ENCODE data around the gene ATP2C2. TPM values are rescaled to one million over a fixed set of nuclear protein-coding genes. Genes with fewer than 3 reads are reported as not detected.

ATP2C2 gene
- total RNA-seq, 1 experiment from 2014 or later: 4.0 TPM

- H3K79me2 ChIP-seq (ENCODE audit: insufficient read depth, low read length): no peaks in the 10 kb centered on the region
- H3K4ac ChIP-seq (ENCODE audit: low read depth, low read length): no peak overlapping the region
- TF ChIP-seq CTCF (conservative IDR thresholded peaks at IDR 0.05): no peak
- H2BK12ac ChIP-seq (ENCODE audit: insufficient read length, low read depth, low read length): no peak overlapping the region
- DNase-seq: peak; percentile 10
- no peak overlapping the region for H2BK20ac ChIP-seq (ENCODE audit: low read depth, low read length, poor library complexity, severe bottlenecking)
- H3K27me3 ChIP-seq (ENCODE audit: insufficient read depth, low read length): no peaks in the 10 kb centered on the region
- H2BK15ac ChIP-seq (ENCODE audit: low read depth, low read length): no peak overlapping the region
- no peaks in the 10 kb centered on the region for H3K79me1 ChIP-seq (ENCODE audit: insufficient read depth, low read depth, low read length, poor library complexity, severe bottlenecking)
- no peaks in the 10 kb centered on the region; a peak in 1 of 5 replicates for H3K9me3 Mint-ChIP-seq
- WGBS (ENCODE audit: extremely low coverage, insufficient read length, low lambda C conversion rate): no CpG with 5 or more reads among the region's 2 CpGs
- no peaks in the 10 kb centered on the region for H3K4me1 ChIP-seq (ENCODE audit: insufficient read depth, low read length)
- H4K20me1 ChIP-seq (ENCODE audit: control insufficient read depth, insufficient read depth, insufficient read length): no peaks in the 10 kb centered on the region
- H3K36me3 Mint-ChIP-seq (ENCODE audit: insufficient read depth in 1 of 3, low read depth in 3 of 3): peaks cover 2 to 18% (median 5%) of the 10 kb centered on the region in 3 experiments; a peak in 4 of 7 replicates
- no peak overlapping the region for H3K4me2 ChIP-seq (ENCODE audit: insufficient read depth, insufficient read length, low read length)
- H3K27me3 Mint-ChIP-seq (ENCODE audit: low read depth): no peaks in the 10 kb centered on the region
- H3T11ph ChIP-seq (ENCODE audit: low read length): no peak overlapping the region
- no peaks in the 10 kb centered on the region for H3K9me3 ChIP-seq (ENCODE audit: control insufficient read depth, low read depth, low read length)
- H3K14ac ChIP-seq (ENCODE audit: insufficient read depth, low read length): no peak overlapping the region
- no peak overlapping the region for H2AFZ ChIP-seq (ENCODE audit: low read length)
- H3K4me1 Mint-ChIP-seq: no peaks in the 10 kb centered on the region
- no peak overlapping the region for H3K18ac ChIP-seq (ENCODE audit: insufficient read length, low read depth, low read length)
- no peak overlapping the region for H4K5ac ChIP-seq (ENCODE audit: insufficient read length, low read depth, low read length)
- H3K27ac Mint-ChIP-seq: no peak overlapping the region
- no peak overlapping the region for H2AK5ac ChIP-seq (ENCODE audit: insufficient read length, low read length)
- no peak overlapping the region for H3K23ac ChIP-seq (ENCODE audit: insufficient read length, low read depth, low read length)
- H3K56ac ChIP-seq (ENCODE audit: insufficient read length, low read depth, low read length): no peak overlapping the region
- H2BK5ac ChIP-seq (ENCODE audit: insufficient read length, low read length): no peak overlapping the region
- H2BK120ac ChIP-seq (ENCODE audit: low read depth, low read length, poor library complexity, severe bottlenecking): no peak overlapping the region
- no peak overlapping the region for H3K27ac ChIP-seq (ENCODE audit: insufficient read length, low read depth, low read length)
- no peak overlapping the region for H3K4me3 Mint-ChIP-seq
- H4K8ac ChIP-seq (replicated peaks; ENCODE audit: insufficient read length, low read depth, low read length): no peak overlapping the region
- H3K9ac ChIP-seq (ENCODE audit: extremely low read depth, insufficient read length, low read length): no peak overlapping the region
- H4K91ac ChIP-seq (ENCODE audit: insufficient read length, low read depth, low read length): no peak overlapping the region
- H3K23me2 ChIP-seq (ENCODE audit: insufficient read length, low read depth, low read length, poor library complexity, severe bottlenecking): no peaks in the 10 kb centered on the region
Observed at GRCh38 chr16:84459533-84459894, 91.2 kb downstream of the ATP2C2 start.

Data from H9 (cell line).